Stimulated activated CD4-positive, alpha-beta T cell treated with anti-CD3 and anti-CD28 coated beads, Interleukin-2, amount 100 ng/mL, for 4 hours (primary cell): ENCODE results near the gene RANBP3L.
"Not testable (repeated sequence)": the region's sequence is repeated elsewhere in the genome, so short reads cannot be mapped to it uniquely, and the experiment has no call there.

ENCODE experiments used
- DNase-seq: peaks from one replicate; pipeline ENCODE4 v3.0.0-alpha.2; 2020; ENCODE audit warnings: low read depth

RANBP3L gene

DNA sequence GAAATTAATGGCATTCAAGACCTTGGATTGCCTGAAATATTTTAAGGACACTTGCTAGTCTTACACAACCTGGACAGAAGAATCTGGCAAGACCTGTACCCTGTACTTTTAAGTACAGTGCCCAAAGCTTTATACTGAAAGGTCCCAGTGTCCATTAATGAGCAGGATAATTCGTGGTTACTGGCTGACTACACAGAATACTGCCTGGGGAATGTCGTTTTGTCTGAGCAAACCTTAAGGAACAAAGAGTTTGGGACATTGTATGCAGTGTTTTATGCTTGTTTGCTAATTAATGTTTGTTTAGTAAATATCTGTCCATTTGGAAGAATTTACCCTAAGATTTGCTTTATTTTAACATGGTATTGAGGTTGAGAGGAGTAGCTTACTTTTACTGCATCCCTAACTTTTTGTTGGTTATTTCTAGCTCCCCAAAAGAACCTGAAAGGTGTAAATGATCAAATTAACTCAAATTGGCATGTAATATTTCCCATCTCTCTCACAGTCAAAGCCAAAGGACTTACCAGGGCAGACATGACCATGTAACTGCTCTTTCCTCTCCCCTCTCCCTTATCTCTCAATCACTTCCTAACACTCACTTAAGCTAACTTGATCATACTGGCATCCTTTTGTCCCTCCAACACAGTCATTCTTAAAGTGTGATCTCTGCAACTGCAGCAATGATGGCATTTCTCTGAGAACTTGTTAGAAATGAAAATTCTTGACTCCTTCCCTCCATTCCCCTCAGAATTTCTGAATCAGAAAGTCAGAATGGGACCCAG lies 15.7 kb downstream of the RANBP3L start:
- DNase-seq = no peak

- not testable (repeated sequence) for DNase-seq
These were observed 17.9 kb downstream of the RANBP3L start for GRCh38 chr5:36283775-36284174.

GRCh38 chr5:36281626-36282025 lies 20.1 kb downstream of the RANBP3L start:
- DNase-seq = no peak

DNA sequence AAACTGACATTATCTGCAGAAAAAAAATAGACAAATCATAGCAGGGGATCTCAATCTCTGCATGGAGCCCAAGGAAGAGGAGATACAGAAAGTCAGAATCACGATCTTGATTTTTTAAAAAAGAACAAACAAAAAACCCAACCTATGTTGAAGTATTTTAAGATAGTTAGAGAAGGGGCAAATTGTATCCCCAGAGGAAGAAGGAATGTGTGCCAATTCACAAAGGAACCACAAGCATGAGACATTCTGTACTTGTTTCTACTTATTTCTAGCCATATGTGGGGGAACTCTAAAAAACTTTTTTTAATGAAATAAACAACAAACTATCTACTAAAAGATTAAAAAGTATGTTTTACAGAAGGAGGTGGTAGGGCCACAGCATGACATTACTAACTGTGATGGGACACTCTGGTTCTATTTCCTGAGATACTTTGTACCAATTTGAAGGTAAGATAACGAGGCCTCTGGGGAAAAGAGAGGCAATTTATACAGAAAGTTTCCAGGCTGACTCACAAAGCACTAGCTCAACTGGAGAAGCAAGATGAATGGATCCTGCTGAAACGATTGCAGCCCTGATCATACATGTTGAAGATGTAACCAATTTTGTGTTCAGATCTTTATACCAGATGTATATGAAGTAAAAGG lies 22.5 kb downstream of the RANBP3L start:
- no peak for DNase-seq

DNA sequence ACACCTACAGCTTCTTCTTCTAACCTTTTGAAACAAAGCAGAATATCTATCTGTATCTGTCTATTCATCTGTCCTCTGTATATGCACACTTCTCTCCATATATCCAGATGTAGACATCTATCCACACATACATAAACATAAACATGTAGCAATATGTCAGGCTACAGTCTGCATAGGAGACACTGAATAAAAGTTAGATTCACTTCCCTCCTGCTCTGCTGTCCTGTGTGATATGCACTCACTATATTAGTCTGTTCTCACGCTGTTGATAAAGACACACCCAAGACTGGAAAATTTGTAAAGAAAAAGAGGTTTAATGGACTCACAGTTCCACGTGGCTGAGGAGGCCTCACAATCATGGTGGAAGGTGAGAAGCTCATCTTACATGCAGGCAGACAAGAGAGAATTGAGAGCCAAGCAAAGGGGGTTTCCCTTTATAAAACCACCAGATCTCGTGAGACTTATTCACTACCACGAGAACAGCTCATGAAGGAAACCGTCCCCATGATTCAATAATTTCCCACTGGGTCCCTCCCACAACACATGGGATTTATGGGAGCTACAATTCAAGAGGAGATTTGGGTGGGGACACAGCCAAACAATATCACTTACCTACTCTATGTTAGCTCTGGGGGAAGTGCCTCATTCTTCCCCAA lies 24.1 kb downstream of the RANBP3L start:
- DNase-seq = no peak

GRCh38 chr5:36276864-36277263 lies 24.8 kb downstream of the RANBP3L start:
- DNase-seq = no peak

DNA sequence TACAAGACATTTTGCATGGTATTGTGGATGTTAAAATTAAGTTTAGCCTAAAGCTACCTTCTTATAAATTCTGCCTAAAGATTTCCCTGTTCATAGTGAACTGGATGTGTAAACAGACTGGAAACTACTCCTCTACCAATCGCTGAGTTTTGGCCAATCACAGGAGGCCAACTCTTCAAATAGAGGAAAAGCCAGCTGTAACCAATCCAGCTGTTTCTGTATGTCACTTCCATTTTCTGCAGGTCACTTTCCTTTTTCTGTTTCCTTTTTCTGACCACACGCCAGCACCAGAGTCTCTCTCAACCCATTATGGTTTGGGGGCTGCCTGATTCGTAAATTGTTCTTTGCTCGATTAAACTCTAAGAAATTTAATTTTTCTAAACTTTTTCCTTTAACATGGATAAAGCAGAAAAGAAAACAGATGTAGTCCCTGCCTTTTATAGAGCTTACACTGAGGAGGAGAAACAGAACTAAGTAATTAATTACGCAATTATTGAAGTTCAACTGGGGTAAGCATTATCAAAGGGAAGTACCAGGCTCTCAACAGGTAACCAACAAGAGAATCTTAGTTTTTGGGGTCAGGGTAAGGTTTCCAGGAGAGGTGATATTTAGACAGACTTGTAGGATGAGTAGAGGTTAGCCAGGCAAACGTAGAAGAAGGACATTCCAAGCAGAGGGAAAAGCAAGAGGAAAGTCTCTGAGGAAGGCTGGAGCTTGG lies 27.7 kb downstream of the RANBP3L start:
- no peak for DNase-seq

DNA sequence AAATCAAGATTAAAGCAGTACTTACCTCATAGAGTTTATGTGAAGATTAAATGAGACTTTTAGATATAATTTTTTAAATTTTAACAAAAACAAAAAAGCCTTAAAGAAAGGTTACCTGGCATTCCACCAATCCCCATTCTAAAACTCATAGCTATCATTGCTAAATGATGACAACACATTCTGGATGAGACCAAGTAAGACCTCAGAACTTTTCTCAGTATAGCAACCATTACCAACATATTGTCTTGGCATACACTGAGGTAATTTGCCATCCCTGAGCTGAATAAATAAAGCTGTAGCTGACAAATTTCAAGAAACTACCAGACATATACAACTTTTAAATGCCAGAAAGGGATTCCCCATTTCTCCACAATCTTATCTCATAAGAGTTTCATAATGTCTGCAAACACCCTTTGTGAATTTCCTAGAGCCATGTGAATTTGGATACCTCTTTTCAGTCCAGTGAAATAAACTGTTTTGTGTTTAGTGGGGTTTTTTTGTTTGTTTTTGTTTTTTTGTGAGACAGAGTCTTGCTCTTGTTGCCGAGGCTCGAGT lies 29.5 kb downstream of the RANBP3L start:
- DNase-seq = no peak

DNA sequence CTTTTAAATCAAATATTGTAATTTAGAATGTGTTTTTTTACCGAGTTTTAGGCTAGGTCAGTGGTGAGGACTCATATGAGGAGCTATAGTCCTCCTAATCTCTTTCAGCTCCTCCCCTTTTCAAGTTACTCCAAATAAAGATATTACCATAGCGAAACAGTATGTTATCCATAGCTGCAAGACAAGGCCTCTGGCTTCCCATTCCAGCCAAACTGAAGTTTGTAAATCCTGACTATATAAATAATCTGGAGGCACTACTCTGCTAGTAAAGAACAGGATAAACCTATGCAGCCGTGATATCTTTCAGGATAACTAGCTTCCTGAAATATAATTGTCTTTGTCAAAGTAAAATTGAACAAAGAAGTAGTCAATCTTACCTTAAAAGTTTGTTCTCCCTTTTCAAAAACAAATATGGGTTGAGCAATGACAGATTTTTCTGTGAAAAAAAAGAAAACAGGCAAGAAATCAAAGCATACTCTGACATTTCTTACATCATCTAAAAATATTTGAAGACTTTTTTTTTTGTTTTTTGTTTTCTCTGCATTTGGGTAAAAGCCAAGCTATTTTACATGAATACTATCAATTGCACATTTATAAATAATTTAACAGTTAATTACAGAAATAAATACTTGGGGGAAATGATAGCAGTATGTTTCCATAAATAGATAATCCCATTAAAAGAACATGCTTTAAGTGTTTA lies 30.7 kb downstream of the RANBP3L start:
- DNase-seq = no peak

DNA sequence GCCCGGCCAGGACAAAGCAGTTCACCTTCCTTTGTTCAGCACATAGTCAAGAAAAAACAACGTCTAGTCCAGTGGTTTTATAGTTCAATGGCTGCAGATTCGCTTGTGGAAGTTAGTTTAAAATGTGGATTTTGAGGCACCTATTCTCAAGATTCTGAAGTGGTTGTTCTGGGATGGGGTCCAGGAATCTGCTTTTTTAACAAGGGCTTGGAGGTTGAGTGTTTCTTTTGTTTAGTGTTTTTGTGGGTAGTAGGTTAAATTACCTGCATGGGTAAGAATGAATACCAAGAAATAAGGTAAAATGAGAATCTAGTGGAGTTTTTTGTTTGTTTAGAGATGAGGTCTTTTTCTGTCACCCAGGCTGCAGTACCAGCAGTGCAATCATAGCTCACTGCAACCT lies 31.5 kb downstream of the RANBP3L start:
- DNase-seq = no peak

DNA sequence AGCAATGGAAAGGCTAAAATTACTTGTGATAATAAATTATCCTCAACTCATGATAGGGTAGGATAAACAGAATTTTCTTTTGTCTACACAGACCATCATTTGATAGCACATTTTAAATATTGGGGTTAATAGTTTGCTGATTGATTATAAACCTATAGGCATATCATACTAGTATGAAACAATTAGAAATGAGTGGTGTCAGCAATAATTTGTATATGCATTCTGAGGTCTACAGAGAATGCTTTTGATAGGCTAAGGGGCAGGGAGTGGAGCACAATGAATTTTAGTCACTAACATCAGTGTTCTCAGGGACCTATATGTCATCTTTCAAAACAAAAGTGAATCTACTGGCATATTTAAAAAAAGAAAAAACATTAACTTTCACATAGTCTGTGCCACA lies 32.2 kb downstream of the RANBP3L start:
- DNase-seq = no peak

- DNase-seq = no peak
These were observed 33.8 kb downstream of the RANBP3L start for GRCh38 chr5:36267905-36268304.

DNA sequence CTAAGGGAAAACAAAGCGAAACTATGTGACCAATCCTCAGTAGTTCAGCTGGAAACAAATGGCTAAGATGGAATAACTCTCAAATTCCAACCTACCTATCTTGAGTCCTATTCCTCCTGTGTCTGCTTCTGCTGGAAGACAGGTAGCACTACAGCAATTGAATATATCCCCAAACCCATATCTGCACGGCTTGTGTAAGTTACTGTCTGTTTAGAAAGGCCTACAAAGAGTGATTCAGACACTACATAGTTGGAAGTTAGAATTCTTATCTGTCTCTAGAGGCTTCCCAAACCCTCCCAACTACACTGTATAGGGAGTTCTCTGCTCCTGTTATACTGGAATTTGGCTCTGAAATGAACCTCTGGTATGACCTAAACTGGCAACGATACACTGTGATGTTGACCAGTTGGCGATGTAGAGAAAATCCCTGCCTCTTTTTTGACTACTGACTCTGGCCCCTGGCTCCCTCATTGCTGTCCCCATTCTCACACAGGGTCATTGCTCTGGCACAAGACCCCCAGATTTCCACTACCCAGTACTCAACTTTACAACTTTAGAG lies 37.4 kb downstream of the RANBP3L start:
- DNase-seq = no peak

DNA sequence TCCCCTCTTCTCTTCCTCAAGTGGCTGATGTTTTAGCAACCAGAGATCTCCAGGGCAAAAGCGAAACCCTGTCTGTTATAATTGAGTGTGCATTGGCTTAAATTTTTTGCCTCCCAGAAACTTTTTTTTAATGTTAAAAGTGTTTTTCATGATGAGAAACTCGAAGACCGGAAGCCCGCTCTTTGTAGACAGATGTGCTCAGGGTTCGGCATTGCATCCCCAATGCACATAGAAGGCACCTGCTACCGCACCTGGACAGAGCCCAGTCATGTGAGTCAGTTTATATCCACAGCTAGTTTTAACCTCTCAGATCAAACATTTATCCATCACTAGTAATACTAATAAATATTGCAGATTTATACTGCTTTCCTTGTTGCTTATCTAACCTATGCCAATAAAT lies 40.5 kb downstream of the RANBP3L start:
- no peak for DNase-seq

DNA sequence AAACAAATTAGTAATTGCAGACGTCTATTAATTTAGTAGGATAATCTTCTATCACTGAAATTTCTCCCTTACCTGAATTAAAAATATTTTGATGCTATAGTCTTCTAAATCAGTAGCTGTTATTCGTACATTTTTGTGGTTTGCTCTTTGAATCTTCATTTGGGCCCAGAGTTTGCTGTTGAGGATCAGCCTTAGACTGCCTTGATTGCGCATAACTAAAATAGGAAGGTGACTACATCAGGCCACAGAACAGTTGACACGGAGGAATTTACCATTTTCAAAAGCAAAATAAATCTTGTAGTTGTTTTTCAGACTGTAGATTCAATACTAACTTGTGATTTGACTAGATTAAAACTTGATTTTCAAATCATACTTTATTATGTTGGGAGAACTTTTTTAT lies 48.1 kb downstream of the RANBP3L start:
- DNase-seq = no peak

DNA sequence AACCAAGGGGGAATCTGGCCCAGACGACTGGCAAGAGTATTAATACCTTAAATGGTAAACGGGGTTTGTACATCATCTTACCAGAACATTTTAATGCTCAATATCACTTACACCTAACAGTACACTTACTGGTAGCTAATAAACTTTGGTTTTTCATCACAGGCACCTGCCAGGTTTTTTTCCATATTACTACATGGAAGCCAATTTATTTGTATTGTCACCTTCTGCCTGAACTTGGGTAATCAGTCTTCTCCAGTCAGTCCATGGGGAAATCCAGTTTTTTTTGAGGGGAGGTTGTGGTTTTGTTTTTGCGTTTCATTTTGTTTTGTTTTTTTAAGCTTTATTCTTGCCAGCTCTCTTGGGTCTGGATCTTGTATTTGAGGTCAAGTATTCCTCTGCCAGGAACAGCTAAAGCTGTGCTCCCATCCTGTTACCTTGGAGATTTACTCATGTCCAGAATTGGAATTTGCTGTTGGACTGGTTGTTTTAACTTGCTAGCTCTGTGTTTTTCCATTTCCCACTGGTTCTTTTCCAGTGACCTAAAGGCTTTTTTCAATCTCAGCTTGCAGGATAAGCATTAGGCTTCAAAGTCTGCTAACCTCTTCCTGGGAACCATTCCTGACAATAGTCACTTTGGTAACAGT lies 48.9 kb downstream of the RANBP3L start:
- DNase-seq = no peak

GRCh38 chr5:36251218-36251617 lies 50.5 kb downstream of the RANBP3L start:
- DNase-seq = no peak

DNA sequence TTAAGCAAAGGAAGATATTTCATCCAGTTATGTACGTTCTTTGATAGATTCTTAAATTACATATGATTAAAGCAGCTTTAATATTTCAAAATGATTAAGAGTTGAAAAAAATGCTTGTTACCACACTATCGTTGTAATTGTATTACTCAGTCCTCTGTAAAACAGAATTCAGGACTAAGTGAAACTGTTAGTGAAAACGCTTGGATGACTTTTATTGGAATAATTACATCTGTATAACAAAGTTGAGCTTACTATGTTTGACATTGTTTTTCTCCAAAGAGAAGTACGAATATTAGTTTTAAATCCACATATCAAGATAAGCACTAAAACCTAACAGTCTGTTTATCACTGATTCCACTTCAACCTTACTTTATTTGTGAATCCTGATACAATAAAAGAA lies 51.3 kb downstream of the RANBP3L start:
- DNase-seq = no peak

DNA sequence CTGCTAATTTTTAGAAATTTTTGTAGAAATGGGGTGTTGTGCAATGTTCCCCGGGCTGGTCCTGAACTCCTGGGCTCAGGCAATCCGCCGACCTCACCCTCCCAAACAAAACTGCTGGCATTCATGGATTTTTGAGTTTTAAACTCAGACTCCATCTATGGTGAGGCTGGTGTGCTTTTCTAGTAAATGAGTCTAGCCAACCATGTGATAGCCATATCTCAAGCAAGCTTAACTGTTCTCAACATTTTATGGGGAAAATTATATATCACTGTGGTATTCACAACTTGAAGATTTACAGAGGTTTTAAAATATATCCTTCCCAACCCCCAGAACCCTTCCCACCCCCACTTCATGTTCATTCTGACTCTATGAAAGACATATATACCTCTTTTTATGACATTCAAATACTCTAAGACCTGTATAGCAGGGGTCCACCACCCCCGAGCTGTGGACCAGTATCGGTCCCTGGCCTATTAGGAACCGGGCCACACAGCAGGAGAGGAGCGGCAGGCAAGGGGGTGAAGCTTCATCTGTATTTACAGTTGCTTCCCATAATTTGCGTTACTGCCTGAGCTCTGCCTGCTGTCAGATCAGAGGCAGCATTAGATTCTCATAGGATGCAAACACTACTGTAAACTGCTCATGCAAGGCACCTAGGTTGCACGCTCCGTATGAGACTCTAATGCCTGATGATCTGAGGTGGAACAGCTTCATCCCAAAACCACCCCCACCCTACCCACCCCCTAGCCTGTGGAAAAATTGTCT lies 55.5 kb downstream of the RANBP3L start:
- no peak for DNase-seq

DNA sequence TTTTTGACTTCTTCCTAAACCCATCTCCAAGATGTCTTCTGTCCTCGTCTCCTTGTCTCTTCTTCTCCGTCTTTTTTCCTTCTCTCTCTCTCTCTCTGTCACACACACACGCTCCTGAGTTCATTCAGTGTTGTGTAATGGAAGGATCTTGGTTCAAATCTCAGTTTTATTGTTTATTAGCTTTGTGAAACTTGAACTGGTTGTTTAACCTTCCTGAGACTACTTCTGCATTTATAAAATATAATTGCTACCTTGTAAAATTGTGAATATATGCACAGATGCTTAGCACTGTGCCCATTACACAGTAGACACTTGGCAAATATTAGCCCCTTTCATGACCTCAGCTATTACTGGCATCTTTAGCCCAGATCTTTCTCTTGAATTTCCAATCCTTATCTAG lies 57.6 kb downstream of the RANBP3L start:
- DNase-seq = no peak
